ENCODE results near the gene AMACR. TPM values are rescaled to one million over a fixed set of nuclear protein-coding genes. Genes with fewer than 3 reads are reported as not detected.

The AMACR gene
- polyA plus RNA-seq, 4 donors: 13.0 to 168 (median 22.4) TPM

- 77 to 89% (median 85%) methylated on average over 2 of the region's 2 CpGs for WGBS, 3 donors
- peaks cover 0 to 7% of the 10 kb centered on the region in 2 donors for H3K9me3 ChIP-seq (ENCODE audit: control insufficient read depth in 2 of 2, insufficient read depth in 1 of 2, low read depth in 1 of 2, low read length in 1 of 2)
- FAIRE-seq (no peak), DNase-seq (no peak)
- H3K4me1 ChIP-seq (ENCODE audit: control insufficient read depth in 3 of 3, insufficient read depth in 2 of 3, low read depth in 1 of 3, low read length in 2 of 3): peaks cover 0 to 39% (median 15%) of the 10 kb centered on the region in 3 donors
- no peak overlapping the region for H3K4me3 ChIP-seq (ENCODE audit: low read depth in 1 of 3, low read length in 3 of 3)
- H3K27me3 ChIP-seq (ENCODE audit: control insufficient read depth in 3 of 3, insufficient read depth in 3 of 3, low read length in 3 of 3): no peaks in the 10 kb centered on the region
- H3K36me3 ChIP-seq (ENCODE audit: control insufficient read depth in 3 of 3, insufficient read depth in 2 of 3, low read depth in 1 of 3, low read length in 3 of 3): peaks cover 0 to 3% (median 0%) of the 10 kb centered on the region in 3 donors
- H3K27ac ChIP-seq (ENCODE audit: low read depth in 1 of 3, low read length in 2 of 3): no peak overlapping the region
These were observed 9.4 kb upstream of the AMACR start for GRCh38 chr5:34017254-34017653.

- DNase-seq (no peak), FAIRE-seq (no peak)
- peaks cover 0 to 7% of the 10 kb centered on the region in 2 donors for H3K9me3 ChIP-seq (ENCODE audit: control insufficient read depth in 2 of 2, insufficient read depth in 1 of 2, low read depth in 1 of 2, low read length in 1 of 2)
- H3K4me1 ChIP-seq (ENCODE audit: control insufficient read depth in 3 of 3, insufficient read depth in 2 of 3, low read depth in 1 of 3, low read length in 2 of 3): peaks cover 0 to 39% (median 15%) of the 10 kb centered on the region in 3 donors
- no peak overlapping the region for H3K27ac ChIP-seq (ENCODE audit: low read depth in 1 of 3, low read length in 2 of 3)
- peaks cover 0 to 3% (median 0%) of the 10 kb centered on the region in 3 donors for H3K36me3 ChIP-seq (ENCODE audit: control insufficient read depth in 3 of 3, insufficient read depth in 2 of 3, low read depth in 1 of 3, low read length in 3 of 3)
- no peak overlapping the region for H3K4me3 ChIP-seq (ENCODE audit: low read depth in 1 of 3, low read length in 3 of 3)
- H3K27me3 ChIP-seq (ENCODE audit: control insufficient read depth in 3 of 3, insufficient read depth in 3 of 3, low read length in 3 of 3): no peaks in the 10 kb centered on the region
- WGBS, 3 donors: 89 to 96% (median 96%) methylated on average over 2 of the region's 2 CpGs
These were observed 8.9 kb upstream of the AMACR start for GRCh38 chr5:34016750-34017149.

GRCh38 chr5:34016222-34016621, 8.4 kb upstream of the AMACR start:
- Histone ChIP-seq H3K4me1 (ENCODE audit: control insufficient read depth in 3 of 3, insufficient read depth in 2 of 3, low read depth in 1 of 3, low read length in 2 of 3) (peaks cover 0 to 34% (median 15%) of the 10 kb centered on the region in 3 donors), H3K9me3 (ENCODE audit: control insufficient read depth in 2 of 2, insufficient read depth in 1 of 2, low read depth in 1 of 2, low read length in 1 of 2) (peaks cover 0 to 7% of the 10 kb centered on the region in 2 donors), H3K4me3 (ENCODE audit: low read depth in 1 of 3, low read length in 3 of 3) (no peak overlapping the region), H3K27me3 (ENCODE audit: control insufficient read depth in 3 of 3, insufficient read depth in 3 of 3, low read length in 3 of 3) (no peaks in the 10 kb centered on the region), H3K36me3 (ENCODE audit: control insufficient read depth in 3 of 3, insufficient read depth in 2 of 3, low read depth in 1 of 3, low read length in 3 of 3) (peaks cover 0 to 3% (median 0%) of the 10 kb centered on the region in 3 donors), H3K27ac (ENCODE audit: low read depth in 1 of 3, low read length in 2 of 3) (peak overlapping the region in 1 of 3 donors; percentile 81)
- FAIRE-seq: no peak
- WGBS, 3 donors: 65 to 83% (median 71%) methylated on average over 5 of the region's 5 CpGs
- no peak for DNase-seq

GRCh38 chr5:34015120-34015822, 7.4 kb upstream of the AMACR start:
- Histone ChIP-seq H3K36me3 (ENCODE audit: control insufficient read depth in 3 of 3, insufficient read depth in 2 of 3, low read depth in 1 of 3, low read length in 3 of 3) (peaks cover 0 to 3% (median 0%) of the 10 kb centered on the region in 3 donors), H3K4me1 (ENCODE audit: control insufficient read depth in 3 of 3, insufficient read depth in 2 of 3, low read depth in 1 of 3, low read length in 2 of 3) (peaks cover 0 to 25% (median 13%) of the 10 kb centered on the region in 3 donors), H3K9me3 (ENCODE audit: control insufficient read depth in 2 of 2, insufficient read depth in 1 of 2, low read depth in 1 of 2, low read length in 1 of 2) (peaks cover 0 to 7% of the 10 kb centered on the region in 2 donors), H3K27ac (ENCODE audit: low read depth in 1 of 3, low read length in 2 of 3) (peak overlapping the region in 1 of 3 donors; percentile 81), H3K4me3 (ENCODE audit: low read depth in 1 of 3, low read length in 3 of 3) (no peak overlapping the region), H3K27me3 (ENCODE audit: control insufficient read depth in 3 of 3, insufficient read depth in 3 of 3, low read length in 3 of 3) (no peaks in the 10 kb centered on the region)
- FAIRE-seq (no peak), DNase-seq (peak; percentile 68 to 77)
- 19 to 56% (median 32%) methylated on average over 4 of the region's 4 CpGs for WGBS, 3 donors

- DNase-seq (peak; percentile 41 to 43), FAIRE-seq (no peak)
- Histone ChIP-seq H3K27ac (ENCODE audit: low read depth in 1 of 3, low read length in 2 of 3) (peak overlapping the region in 1 of 3 donors; percentile 81), H3K4me3 (ENCODE audit: low read depth in 1 of 3, low read length in 3 of 3) (no peak overlapping the region), H3K4me1 (ENCODE audit: control insufficient read depth in 3 of 3, insufficient read depth in 2 of 3, low read depth in 1 of 3, low read length in 2 of 3) (peaks cover 0 to 20% (median 11%) of the 10 kb centered on the region in 3 donors), H3K9me3 (ENCODE audit: control insufficient read depth in 2 of 2, insufficient read depth in 1 of 2, low read depth in 1 of 2, low read length in 1 of 2) (peaks cover 0 to 7% of the 10 kb centered on the region in 2 donors), H3K36me3 (ENCODE audit: control insufficient read depth in 3 of 3, insufficient read depth in 2 of 3, low read depth in 1 of 3, low read length in 3 of 3) (peaks cover 0 to 3% (median 0%) of the 10 kb centered on the region in 3 donors), H3K27me3 (ENCODE audit: control insufficient read depth in 3 of 3, insufficient read depth in 3 of 3, low read length in 3 of 3) (no peaks in the 10 kb centered on the region)
- WGBS, 3 donors: 25 to 71% (median 48%) methylated on average over 2 of the region's 2 CpGs
These were observed 6.8 kb upstream of the AMACR start for GRCh38 chr5:34014626-34015025.

GRCh38 chr5:34013547-34013946, 5.7 kb upstream of the AMACR start:
- Histone ChIP-seq H3K9me3 (ENCODE audit: control insufficient read depth in 2 of 2, insufficient read depth in 1 of 2, low read depth in 1 of 2, low read length in 1 of 2) (peaks cover 0 to 7% of the 10 kb centered on the region in 2 donors), H3K4me3 (ENCODE audit: low read depth in 1 of 3, low read length in 3 of 3) (no peak overlapping the region), H3K36me3 (ENCODE audit: control insufficient read depth in 3 of 3, insufficient read depth in 2 of 3, low read depth in 1 of 3, low read length in 3 of 3) (no peaks in the 10 kb centered on the region), H3K27me3 (ENCODE audit: control insufficient read depth in 3 of 3, insufficient read depth in 3 of 3, low read length in 3 of 3) (no peaks in the 10 kb centered on the region), H3K4me1 (ENCODE audit: control insufficient read depth in 3 of 3, insufficient read depth in 2 of 3, low read depth in 1 of 3, low read length in 2 of 3) (peaks cover 0 to 26% (median 11%) of the 10 kb centered on the region in 3 donors), H3K27ac (ENCODE audit: low read depth in 1 of 3, low read length in 2 of 3) (no peak overlapping the region)
- DNase-seq (no peak), FAIRE-seq (no peak)
- 89 to 92% (median 90%) methylated on average over 3 of the region's 3 CpGs for WGBS, 3 donors

- peaks cover 0 to 26% (median 11%) of the 10 kb centered on the region in 3 donors for H3K4me1 ChIP-seq (ENCODE audit: control insufficient read depth in 3 of 3, insufficient read depth in 2 of 3, low read depth in 1 of 3, low read length in 2 of 3)
- FAIRE-seq (no peak), DNase-seq (no peak)
- no peaks in the 10 kb centered on the region for H3K27me3 ChIP-seq (ENCODE audit: control insufficient read depth in 3 of 3, insufficient read depth in 3 of 3, low read length in 3 of 3)
- no peaks in the 10 kb centered on the region for H3K36me3 ChIP-seq (ENCODE audit: control insufficient read depth in 3 of 3, insufficient read depth in 2 of 3, low read depth in 1 of 3, low read length in 3 of 3)
- H3K9me3 ChIP-seq (ENCODE audit: control insufficient read depth in 2 of 2, insufficient read depth in 1 of 2, low read depth in 1 of 2, low read length in 1 of 2): peaks cover 0 to 7% of the 10 kb centered on the region in 2 donors
- H3K27ac ChIP-seq (ENCODE audit: low read depth in 1 of 3, low read length in 2 of 3): no peak overlapping the region
- H3K4me3 ChIP-seq (ENCODE audit: low read depth in 1 of 3, low read length in 3 of 3): no peak overlapping the region
These were observed 4.9 kb upstream of the AMACR start for GRCh38 chr5:34012791-34013190.

- peaks cover 3 to 26% (median 11%) of the 10 kb centered on the region in 3 donors for H3K4me1 ChIP-seq (ENCODE audit: control insufficient read depth in 3 of 3, insufficient read depth in 2 of 3, low read depth in 1 of 3, low read length in 2 of 3)
- H3K36me3 ChIP-seq (ENCODE audit: control insufficient read depth in 3 of 3, insufficient read depth in 2 of 3, low read depth in 1 of 3, low read length in 3 of 3): no peaks in the 10 kb centered on the region
- no peak overlapping the region for H3K27ac ChIP-seq (ENCODE audit: low read depth in 1 of 3, low read length in 2 of 3)
- H3K4me3 ChIP-seq (ENCODE audit: low read depth in 1 of 3, low read length in 3 of 3): no peak overlapping the region
- FAIRE-seq (no peak), DNase-seq (no peak)
- H3K27me3 ChIP-seq (ENCODE audit: control insufficient read depth in 3 of 3, insufficient read depth in 3 of 3, low read length in 3 of 3): no peaks in the 10 kb centered on the region
- 70 to 85% (median 77%) methylated on average over 4 of the region's 4 CpGs for WGBS, 3 donors
- H3K9me3 ChIP-seq (ENCODE audit: control insufficient read depth in 2 of 2, insufficient read depth in 1 of 2, low read depth in 1 of 2, low read length in 1 of 2): peaks cover 0 to 7% of the 10 kb centered on the region in 2 donors
These were observed 3.7 kb upstream of the AMACR start for GRCh38 chr5:34011536-34011935.

All from small intestine (tissue), 7 donors.